Breast epithelium (tissue), 4 donors: ENCODE data around the gene H2AZ2. TPM values are rescaled to one million over a fixed set of nuclear protein-coding genes. Genes with fewer than 3 reads are reported as not detected.

Source experiments
- DNase-seq, 2 donors: peaks; one replicate each; pipeline ENCODE4 v3.0.0-alpha.2; 2019; ENCODE audit warnings: low spot score in 2 of 2
- H3K27ac ChIP-seq, 2 donors: fragments of 200-600 bp; sonication (generic) in 1 of 2; one replicate each; pipeline ENCODE4 v1.5.1; 2016 to 2019; ENCODE audit warnings: mild to moderate bottlenecking in 1 of 2
- H3K27me3 ChIP-seq, 2 donors: fragments of 200-600 bp; sonication (generic) in 1 of 2; one replicate each; pipeline versions ENCODE4 v1.5.1 to v1.6.0; 2017 to 2019; ENCODE audit warnings: control low read depth in 1 of 2, mild to moderate bottlenecking in 1 of 2
- H3K36me3 ChIP-seq: fragments of 200-600 bp; one replicate; pipeline ENCODE4 v1.5.1; 2019
- H3K4me1 ChIP-seq, 2 donors: fragments of 200-600 bp; sonication (generic); one replicate each; pipeline ENCODE4 v1.5.1; 2016 to 2019; ENCODE audit warnings: control low read depth in 1 of 2
- H3K4me3 ChIP-seq, 3 donors: fragments of 200-600 bp; sonication (generic); 1 replicate in 2 of 3; 2 replicates in 1 of 3; pipeline ENCODE4 v1.5.1; 2016 to 2019; ENCODE audit warnings: mild to moderate bottlenecking in 3 of 3, moderate library complexity in 2 of 3
- H3K9me3 ChIP-seq, 2 donors: fragments of 200-600 bp; sonication (generic) in 1 of 2; one replicate each; pipeline ENCODE4 v1.5.1; 2016 to 2019; ENCODE audit warnings: control low read depth in 1 of 2
- POLR2A ChIP-seq: fragments of 450-650 bp; IDR thresholded peaks from one replicate; pipeline ENCODE4 v1.6.1; 2016; ENCODE audit warnings: antibody characterized with exemption, mild to moderate bottlenecking, moderate library complexity
- POLR2AphosphoS5 ChIP-seq, 3 donors: sonication (generic); formaldehyde crosslinking; IDR thresholded peaks; one replicate each; pipeline ENCODE4 v1.6.1; 2017; ENCODE audit warnings: antibody characterized with exemption in 3 of 3
- intact Hi-C: fragments of 100-400 bp; cut with DNase I; formaldehyde crosslinking; loops from one replicate; pipeline ENCODE4 v1.15.1; 2023; ENCODE audit warnings: low total_unique reads
- total RNA-seq, 3 donors: library from RNA; depleted of rRNA; stranded (reverse); fragments of >200 nt; gene quantifications; one replicate each; pipeline ENCODE4 v1.1.0, GENCODE V29; 2016
- TF ChIP-seq, protein P1 (sequence below), 3 donors: fragments of 450-650 bp; IDR thresholded peaks; one replicate each; pipeline ENCODE4 v1.5.1; 2016 to 2017; ENCODE audit warnings: antibody characterized with exemption in 3 of 3, mild to moderate bottlenecking in 3 of 3, moderate library complexity in 3 of 3

Gene H2AZ2
- total RNA-seq, 3 donors from 2014 or later = 110 to 140 (median 115) TPM

DNA sequence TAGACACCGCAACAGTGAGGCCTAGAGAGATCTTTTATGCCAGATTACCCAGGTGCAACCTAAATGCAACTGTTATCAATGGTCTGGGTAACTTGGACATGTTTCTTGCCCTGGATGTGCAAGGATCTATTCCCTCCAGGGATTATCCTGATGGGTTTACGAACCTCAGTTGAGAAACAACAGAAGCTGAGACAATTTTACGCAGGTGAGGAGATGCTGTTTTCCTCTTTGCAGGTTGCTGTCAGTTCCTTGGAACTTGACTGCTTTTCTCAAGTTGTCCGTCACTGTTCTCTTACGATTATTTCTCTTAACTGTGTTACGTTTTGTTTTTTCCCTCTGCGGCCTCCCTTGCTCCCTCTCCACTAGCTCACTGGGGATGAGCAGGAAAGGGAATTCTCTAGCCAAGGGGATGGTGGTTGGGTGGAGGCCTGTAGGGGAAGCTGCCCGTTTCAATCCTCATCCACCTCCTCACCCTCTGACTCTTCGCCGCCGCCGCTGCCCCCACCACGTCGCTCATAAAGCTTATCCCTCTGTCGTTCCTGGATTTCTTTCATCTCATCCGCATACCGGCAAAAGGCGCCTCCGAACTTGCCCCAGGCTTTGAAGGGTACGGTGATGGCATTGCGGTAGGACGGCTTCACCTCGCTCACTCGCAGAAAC lies 36.2 kb upstream of the H2AZ2 start:
- H3K9me3 ChIP-seq = no peaks in the 10 kb centered on the region
- H3K27ac ChIP-seq = peak overlapping the region; percentile 96 to 98
- H3K4me3 ChIP-seq = peak overlapping the region; percentile 77 to 96 (median 95)
- H3K27me3 ChIP-seq = no peaks in the 10 kb centered on the region
- intact Hi-C loops = no loop called here
- H3K4me1 ChIP-seq = peaks cover 0 to 21% of the 10 kb centered on the region in 2 donors
- no peaks in the 10 kb centered on the region for H3K36me3 ChIP-seq
- TF ChIP-seq, protein P1, sequence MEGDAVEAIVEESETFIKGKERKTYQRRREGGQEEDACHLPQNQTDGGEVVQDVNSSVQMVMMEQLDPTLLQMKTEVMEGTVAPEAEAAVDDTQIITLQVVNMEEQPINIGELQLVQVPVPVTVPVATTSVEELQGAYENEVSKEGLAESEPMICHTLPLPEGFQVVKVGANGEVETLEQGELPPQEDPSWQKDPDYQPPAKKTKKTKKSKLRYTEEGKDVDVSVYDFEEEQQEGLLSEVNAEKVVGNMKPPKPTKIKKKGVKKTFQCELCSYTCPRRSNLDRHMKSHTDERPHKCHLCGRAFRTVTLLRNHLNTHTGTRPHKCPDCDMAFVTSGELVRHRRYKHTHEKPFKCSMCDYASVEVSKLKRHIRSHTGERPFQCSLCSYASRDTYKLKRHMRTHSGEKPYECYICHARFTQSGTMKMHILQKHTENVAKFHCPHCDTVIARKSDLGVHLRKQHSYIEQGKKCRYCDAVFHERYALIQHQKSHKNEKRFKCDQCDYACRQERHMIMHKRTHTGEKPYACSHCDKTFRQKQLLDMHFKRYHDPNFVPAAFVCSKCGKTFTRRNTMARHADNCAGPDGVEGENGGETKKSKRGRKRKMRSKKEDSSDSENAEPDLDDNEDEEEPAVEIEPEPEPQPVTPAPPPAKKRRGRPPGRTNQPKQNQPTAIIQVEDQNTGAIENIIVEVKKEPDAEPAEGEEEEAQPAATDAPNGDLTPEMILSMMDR (IDR thresholded peaks at IDR 0.05) = no peak
- no peak for TF ChIP-seq POLR2A
- no peak for TF ChIP-seq POLR2AphosphoS5 (IDR thresholded peaks at IDR 0.05)
- no peak for DNase-seq

DNA sequence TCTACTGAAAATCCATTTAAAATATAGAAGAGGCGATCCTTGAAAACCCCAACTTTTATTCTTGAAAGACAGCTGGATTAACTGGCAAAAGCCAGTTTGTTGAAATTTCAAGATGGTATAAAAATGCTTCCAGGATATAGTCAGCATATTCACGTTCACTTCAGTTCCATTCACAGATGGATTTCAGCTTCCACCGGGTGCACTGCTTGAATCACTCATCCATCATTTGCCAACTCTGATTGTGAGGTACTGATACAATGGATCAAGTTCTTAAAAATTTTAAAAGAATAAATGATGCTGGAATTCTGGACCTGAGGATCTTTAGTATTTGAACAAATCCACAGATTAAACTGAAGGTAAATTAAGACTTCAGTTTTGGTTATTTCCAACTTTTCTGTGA lies 35.0 kb upstream of the H2AZ2 start:
- peak overlapping the region in 2 of 3 donors; percentile 77 to 96 for H3K4me3 ChIP-seq
- peaks cover 0 to 21% of the 10 kb centered on the region in 2 donors for H3K4me1 ChIP-seq
- no peak for DNase-seq
- intact Hi-C loops = no loop called here
- H3K27ac ChIP-seq = peak overlapping the region in 1 of 2 donors; percentile 2
- no peak for TF ChIP-seq POLR2A
- no peak for TF ChIP-seq POLR2AphosphoS5 (IDR thresholded peaks at IDR 0.05)
- TF ChIP-seq, protein P1 (IDR thresholded peaks at IDR 0.05) = no peak
- H3K27me3 ChIP-seq = no peaks in the 10 kb centered on the region
- no peaks in the 10 kb centered on the region for H3K36me3 ChIP-seq
- H3K9me3 ChIP-seq = no peaks in the 10 kb centered on the region

DNA sequence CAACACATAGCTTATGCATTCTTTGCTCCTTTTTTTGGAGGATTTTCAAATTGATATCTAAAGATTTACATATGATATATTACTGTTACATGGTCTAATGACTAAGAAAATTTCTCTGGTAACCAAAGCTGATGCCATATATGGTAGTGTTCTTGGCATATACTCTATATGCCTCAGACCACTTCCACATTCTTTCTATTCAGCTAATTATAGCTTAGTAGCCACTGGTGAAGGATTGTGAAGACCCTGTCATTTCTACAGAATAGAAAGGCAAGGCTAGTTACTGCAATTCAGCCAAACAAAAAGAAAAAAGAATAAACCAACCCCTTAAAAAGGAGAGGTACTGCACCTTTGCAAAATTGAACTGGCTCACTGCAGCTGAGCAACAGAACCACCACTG lies 33.7 kb upstream of the H2AZ2 start:
- no peaks in the 10 kb centered on the region for H3K9me3 ChIP-seq
- H3K4me1 ChIP-seq = peaks cover 0 to 21% of the 10 kb centered on the region in 2 donors
- no peaks in the 10 kb centered on the region for H3K36me3 ChIP-seq
- DNase-seq = no peak
- no peaks in the 10 kb centered on the region for H3K27me3 ChIP-seq
- peak overlapping the region in 2 of 3 donors; percentile 46 to 77 for H3K4me3 ChIP-seq
- TF ChIP-seq, protein P1 (IDR thresholded peaks at IDR 0.05) = no peak
- TF ChIP-seq POLR2A (no peak), POLR2AphosphoS5 (IDR thresholded peaks at IDR 0.05) (no peak)
- H3K27ac ChIP-seq = no peak overlapping the region
- intact Hi-C loops = no loop called here

DNA sequence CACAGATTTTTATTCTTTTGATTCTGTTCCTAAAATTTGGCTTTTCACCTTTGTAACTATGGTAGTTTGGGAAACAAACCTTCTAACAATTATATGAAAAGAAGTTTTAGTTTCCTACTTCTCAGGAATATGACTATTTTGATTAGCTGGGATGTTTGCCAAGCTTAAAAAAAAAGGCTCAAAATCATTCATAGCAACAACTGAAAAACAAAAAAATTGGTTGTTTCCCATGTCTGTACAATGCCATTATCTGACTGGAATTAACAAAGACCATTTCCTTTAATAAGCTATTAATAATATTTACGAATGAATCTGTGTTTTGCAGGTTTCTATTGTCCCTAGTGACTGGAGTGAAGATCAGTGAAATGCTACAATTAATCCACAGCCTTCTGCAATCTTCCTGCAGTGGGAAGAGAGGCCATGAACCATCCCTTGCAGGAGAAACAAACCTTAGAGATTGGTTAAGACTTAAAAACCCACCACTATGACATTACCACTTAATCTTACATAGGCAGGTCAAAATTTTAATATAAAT lies 33.2 kb upstream of the H2AZ2 start:
- DNase-seq = no peak
- Histone ChIP-seq H3K9me3 (no peaks in the 10 kb centered on the region), H3K27me3 (no peaks in the 10 kb centered on the region), H3K4me1 (peaks cover 0 to 21% of the 10 kb centered on the region in 2 donors), H3K4me3 (peak overlapping the region in 2 of 3 donors; percentile 46 to 77), H3K36me3 (no peaks in the 10 kb centered on the region), H3K27ac (no peak overlapping the region)
- intact Hi-C loops = no loop called here
- TF ChIP-seq, protein P1 (IDR thresholded peaks at IDR 0.05) = no peak
- TF ChIP-seq POLR2A (no peak), POLR2AphosphoS5 (IDR thresholded peaks at IDR 0.05) (no peak)

DNA sequence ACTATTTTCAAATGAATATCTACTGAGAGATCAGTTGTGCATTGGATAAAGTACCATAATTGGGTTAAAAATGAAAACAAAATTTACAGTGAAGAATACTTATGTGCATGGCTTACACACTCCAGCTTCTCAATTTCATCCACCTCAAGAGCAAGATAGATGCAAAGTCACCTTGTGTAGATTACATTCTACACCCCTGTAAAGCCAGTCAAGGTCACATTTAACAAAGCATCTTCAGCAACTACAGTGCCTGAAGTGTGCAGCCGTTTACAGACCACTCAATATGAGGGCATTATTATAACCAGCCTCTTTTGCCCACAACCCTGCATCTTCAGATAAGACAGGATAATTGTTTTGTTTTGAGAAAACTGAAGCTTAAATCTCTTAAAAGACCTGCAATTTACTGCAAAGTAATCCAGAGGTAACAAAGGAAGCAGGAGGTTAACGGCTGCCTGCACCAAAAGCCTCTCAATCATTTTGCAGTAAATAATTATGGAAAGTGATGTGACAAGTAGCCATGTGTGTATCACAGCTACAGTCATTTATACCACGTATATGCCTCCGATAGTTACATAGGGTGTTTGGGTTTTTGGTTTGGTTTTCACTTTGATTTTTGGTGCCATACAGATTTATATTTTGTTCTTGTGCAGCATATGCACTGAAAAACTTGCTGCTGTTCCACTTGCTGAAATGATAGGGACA lies 32.6 kb upstream of the H2AZ2 start:
- no peak for TF ChIP-seq POLR2A
- TF ChIP-seq, protein P1 (IDR thresholded peaks at IDR 0.05) = no peak
- TF ChIP-seq POLR2AphosphoS5 (IDR thresholded peaks at IDR 0.05) = no peak
- Histone ChIP-seq H3K4me1 (peaks cover 0 to 21% of the 10 kb centered on the region in 2 donors), H3K36me3 (no peaks in the 10 kb centered on the region), H3K27ac (no peak overlapping the region), H3K9me3 (no peaks in the 10 kb centered on the region), H3K4me3 (peak overlapping the region in 2 of 3 donors; percentile 4 to 46), H3K27me3 (no peaks in the 10 kb centered on the region)
- intact Hi-C loops = no loop called here
- DNase-seq = no peak
